GM19035 (cell line): ENCODE measurements around the gene FHIT.
"Not testable (repeated sequence)": the region's sequence is repeated elsewhere in the genome, so short reads cannot be mapped to it uniquely, and the experiment has no call there.

Source experiments
- ATAC-seq: cut with Tn5 transposase; IDR thresholded peaks from one replicate; pipeline ENCODE4 v1.9.1; 2021; ENCODE audit not compliant: unreplicated experiment

The FHIT gene

DNA sequence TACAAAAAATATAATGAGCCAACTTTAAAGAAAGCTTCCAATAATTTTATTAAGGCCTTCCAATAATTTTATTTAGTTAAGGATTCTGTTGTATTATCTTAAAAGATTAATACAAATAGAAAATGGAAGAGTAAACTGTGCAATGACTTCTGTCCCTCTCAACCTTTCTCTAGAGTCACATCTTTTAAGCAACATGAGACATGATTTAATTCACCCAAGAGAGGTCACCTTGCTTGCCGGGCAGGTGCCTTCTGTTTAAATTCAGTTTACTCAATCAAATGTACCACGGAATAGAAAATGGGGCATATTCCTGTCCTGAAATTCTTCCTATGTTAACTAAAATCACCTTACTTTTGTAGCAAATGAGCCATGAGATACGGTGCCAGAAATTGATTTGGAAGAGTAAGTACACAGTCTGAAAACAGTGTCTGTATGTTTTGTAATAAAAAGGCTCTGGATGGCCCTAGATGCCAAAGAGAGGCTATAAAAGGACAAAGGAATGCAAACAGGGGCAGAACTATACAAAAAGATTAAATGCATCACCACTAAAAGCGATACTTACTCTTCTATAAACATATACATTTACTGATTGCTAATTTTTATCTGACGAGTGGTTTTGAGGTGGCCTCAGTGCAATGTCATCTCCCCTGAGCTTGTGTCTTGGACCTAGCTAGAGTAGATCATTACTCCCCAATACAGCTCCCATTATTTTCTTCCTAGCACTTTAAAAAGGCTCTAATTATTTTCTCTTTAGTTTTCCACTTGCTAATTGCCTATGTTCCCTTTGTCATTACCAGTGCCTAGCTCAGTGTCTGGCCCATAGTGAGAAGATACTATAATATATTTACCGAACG lies 134.0 kb downstream of the FHIT start:
- no peak for ATAC-seq

DNA sequence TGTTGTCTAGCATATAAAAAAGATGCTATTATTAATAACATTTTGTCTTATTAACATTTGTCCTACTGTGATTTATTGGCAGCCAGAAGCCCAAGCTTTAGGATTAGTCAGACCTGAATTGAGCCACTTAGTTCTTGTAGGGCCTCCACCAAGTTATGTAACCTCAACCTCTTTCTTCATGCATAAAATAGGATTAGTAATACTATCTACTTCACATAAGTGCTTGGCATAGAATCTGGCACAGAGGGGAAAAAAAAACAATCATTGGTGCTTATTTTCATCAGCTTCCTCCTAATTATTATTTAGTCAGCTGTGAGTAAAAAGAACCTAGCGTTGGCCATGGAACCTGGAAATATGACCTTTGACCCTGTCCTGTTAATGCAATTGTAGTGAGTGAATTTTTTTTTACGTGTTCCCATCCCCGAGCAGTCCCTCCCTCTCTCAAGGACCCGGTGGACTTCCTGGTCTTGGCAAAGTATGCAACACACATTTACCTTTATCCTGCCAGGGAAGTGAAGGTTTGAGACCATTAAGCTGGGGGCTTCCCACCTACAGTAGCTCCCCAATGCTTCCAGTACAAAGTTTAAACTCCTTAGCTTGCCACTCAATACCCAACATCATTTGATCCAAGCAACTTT lies 136.8 kb downstream of the FHIT start:
- ATAC-seq, result no peak

DNA sequence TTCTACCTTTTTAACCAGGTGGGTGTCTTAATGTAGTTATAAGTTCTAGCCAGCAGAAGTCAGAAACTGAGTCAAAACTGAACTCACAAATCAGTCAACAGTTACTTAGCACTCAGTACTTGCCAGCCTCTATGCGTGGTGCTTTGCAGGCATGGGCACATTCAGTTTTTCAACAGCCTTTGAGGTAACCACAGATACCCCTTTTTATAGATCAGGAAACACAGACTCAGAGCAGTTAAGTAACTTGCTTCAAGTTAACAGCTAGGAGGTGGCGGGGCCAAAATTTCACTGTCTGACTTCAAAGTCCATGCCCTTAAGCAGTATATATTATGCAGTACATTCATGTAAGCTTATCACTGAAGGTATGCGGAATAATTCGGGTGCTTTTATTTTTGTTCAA lies 139.4 kb downstream of the FHIT start:
- ATAC-seq, result no peak

DNA sequence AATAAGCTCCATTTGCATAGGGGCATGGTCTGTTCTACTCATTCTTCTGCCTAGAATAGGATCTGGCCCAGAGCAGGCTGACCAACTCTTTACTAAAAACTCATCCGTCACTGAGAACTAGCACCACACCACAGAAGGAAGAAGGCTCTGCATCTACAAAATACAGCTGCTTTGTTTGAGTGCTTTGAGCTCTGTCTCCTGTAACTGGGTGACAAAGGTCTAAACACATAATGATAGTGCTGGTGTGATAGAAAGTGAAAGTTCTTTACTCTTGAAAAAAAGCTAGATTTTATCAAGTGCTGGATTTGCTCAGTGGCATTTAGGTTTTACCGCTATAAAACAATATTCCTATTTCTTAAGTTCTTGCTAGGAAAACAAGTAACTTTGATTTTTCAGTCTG lies 140.7 kb downstream of the FHIT start:
- no peak for ATAC-seq

DNA sequence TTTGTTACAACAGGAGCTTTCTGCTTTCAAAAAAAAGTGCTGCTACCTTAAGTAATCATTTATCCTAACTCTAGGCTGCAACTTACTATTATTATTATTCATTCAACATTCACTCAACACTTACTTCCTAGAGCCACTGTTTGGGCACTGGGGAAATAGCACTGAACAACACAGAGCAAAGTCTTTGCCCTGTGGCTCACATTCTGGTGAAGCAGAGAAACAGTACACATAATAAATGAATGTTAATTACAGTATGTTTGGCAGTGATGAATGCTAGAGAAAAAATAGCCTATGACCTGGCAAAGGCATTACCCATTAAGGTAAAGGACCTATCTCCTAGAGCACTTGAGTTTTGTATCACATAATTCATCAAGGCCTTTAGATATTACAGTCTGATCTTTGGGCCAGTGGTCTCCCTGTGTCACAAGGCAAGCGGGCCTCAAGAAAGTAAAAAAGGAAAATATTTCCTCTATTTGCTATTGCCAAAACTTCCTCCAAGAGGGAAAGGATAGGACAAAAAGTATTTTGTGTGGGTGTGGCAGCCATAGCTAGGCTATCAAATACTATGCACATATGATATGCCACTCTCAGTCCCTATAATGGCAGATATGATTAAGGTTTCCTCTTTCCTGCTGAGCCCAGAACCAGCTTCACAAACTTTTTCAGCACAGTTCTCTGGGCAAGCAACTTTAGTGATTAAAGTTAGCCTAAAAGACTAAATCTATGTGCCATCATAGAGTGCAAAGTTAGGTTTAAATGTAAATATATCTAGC lies 142.8 kb downstream of the FHIT start:
- ATAC-seq, result no peak

DNA sequence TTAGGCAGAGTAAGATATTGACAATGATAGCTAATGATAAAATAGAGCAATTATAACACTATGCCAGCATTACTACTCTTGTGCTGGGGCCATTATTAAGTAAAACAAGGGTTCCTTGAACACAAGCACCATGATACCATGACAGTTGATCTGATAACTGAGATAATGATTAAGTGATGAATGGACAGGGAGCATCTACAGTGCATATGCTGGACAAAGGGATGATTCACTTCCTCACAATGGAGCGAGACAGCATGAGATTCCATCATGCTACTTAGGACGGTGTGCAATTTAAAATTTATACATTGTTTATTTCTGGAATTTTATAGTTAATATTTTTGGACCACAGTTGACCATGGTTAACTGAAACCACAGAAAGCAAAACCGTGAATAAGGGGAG lies 156.6 kb downstream of the FHIT start:
- ATAC-seq, result no peak

DNA sequence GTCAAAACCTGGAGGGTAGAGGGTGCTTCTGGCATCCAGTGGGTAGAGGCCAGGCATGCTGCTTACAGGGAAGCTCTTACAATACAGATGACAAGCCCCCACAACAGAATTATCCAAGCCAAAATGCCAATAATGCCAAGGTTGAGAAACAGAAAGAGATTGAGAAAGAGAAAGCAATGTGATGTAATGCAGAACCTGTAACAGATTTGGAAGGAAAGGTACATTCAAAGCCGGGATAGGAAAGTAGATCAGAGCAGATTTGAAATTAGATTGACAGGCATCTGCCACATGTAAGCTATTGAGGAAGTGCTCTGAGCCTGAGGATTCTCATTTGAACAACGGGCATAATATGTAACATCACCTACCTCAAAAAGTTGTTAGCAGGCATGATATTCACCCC lies 157.9 kb downstream of the FHIT start:
- no peak for ATAC-seq

DNA sequence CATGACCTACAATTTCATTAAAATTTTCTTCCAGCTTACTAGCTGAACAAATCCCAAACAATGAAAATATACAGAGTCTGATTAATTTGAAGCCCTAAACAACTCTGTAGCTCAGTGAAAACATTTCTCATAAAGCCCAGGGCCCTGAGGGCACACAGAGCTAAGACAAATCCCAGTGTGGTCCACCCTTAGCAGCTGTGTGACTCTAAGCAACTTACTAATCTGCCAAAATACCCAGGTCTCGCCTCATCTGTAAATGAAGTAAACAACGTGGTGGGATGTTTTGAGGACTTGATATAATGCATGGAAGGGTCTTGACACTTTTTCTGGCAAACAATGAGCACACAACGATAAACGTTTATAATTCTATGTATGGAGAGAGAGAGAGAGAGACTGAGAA lies 158.4 kb downstream of the FHIT start:
- ATAC-seq, result no peak

DNA sequence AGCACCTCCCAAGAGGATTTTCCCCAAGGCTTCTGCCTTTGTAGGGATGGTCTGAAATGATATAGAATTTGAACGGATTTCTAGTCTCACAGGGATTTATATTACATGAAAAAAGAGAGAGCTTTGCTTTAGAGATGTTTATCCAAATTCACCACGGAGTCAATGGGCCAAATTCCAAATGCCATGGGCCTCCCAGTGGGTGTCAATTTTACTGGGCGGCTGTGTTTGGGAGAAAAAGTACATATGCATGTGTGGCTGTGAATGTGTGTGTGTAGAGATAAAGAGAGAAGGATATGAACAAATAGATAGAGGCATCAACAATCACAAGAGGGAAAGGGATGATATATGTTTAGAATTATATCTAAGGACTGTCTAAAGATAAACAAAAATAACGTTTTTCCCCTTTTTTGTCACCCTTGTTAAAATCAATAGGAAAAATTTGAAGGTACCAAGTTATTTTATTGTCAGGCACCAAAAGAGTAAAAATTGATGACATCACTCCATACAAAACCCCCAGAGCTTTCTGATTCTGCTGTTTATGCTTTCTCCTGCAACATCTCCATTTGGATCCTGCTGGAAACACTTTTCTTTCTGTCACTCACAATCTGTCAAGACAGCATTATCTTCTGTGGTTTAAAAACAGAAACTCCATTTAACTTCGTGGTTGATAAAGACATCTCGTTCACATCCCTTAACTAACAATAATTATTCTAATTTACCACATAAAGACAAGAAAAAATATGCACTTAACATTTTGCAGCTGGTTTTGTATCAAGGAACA lies 160.7 kb downstream of the FHIT start:
- no peak for ATAC-seq

DNA sequence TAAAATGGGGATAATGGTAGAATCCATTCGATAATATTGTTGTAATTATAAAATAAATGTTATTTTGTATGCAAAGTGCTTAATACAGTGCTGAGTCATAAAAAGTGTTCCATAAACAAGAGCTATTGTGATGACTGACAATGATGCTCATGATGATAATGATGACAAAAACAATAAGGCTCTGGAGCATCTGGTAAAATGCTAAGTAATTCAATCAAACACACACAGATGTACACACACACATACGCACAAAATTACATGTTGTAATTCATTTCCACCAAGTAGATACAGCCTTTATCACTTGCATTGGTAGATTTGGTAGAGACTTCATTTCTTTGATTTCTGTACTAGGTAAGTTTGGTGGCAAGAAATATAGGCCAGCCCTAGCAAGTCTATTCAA lies 163.8 kb downstream of the FHIT start:
- ATAC-seq, result no peak

DNA sequence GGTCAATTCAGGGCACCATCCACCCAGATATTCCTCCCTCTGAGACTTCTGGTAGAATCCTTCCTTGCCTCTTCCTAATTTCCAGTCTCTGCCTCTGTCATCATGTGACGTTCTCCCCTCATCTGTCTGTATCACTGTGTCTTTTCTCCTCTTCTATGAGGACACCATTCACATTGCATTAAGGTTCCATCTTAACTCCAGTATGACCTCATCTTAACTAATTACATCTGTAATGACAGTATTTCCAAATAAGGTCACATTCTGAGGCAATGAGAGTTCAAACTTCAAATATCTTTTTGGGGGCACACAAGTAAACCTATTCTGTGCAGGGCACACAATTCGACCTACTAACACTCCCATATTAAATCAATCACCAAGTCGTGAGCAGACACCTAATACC lies 169.7 kb downstream of the FHIT start:
- no peak for ATAC-seq

DNA sequence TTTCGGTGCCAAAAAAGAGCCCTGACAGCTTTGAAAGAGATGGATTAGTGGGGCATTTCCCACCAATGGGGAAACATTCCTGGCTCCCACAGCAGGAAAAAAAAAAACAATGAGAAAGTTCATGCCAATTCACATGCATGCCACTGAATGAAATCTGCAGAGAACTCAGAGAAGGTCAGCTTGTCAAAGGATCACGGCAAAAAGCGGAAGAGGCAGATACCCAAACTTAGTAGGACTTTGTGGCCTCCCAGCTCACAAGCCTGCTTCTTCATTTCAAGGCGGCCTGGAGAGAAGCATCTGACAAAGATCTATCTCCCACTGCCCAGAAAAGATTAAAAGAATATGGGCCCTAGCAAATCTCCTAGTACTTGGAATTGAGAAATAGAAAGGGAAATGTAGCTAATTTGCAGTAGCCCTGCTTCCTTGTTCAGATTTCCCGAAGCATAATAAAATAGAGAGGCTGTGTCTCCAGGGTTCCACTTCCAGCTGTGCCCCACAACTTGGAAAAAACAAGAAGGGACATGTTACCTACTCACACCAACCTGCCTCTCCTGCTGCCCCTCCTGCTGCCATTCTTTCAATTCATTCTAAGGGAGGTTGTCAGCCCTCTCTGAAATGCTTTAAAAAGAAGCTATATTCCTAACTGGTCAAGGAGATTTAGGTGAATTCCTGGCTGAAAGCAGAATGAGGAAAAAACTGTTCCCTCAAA lies 170.4 kb downstream of the FHIT start:
- no peak for ATAC-seq

DNA sequence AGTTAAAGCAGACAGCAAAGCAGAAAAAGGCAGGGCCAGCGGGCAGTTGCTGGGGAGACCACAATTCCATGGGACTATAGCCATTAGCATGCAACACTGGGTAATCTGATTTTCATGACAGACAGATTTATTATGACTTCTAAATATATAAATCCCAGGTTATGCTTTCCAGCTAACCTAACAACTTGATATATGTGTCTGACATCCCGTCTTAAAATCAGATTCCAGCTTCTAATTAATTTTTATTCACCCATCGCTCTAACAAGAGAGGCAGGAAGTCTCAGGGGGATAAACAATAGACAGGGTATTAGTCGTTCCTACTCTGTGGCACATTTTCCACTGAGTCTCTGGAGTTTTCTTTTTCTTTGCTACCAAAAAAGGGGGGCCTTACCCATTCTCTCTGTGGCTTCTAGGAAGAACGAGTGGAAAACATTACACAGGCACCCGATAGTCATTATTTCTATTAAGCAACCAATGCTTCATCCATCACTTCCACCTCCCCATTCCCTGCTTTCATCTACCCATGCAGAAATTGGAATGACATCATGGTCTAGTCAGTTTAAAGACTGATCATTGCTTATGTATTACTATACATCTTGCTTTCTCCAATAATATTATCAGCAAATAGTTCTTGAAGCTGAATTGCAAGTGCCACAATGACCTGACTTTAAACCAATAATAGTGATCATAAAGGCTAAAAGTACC lies 173.1 kb downstream of the FHIT start:
- ATAC-seq, result no peak

DNA sequence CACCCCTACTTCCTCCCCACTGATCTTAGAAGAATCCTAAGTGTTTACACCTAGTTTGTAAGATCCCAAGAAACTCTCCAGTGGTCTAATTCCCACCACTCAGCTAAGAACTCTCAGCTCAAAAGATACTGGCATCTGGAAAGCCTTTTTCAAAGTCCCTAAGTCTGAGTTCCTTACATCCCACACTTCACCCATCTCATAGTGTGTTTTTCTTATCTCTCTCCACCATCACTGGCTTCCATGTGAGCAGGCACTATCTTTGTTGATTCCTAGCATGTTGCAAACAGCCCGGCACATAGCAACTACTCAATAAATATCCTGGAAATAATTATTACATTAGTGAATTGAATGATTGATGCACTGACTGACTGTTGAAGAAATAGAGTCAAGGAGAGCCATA lies 173.7 kb downstream of the FHIT start:
- no peak for ATAC-seq

DNA sequence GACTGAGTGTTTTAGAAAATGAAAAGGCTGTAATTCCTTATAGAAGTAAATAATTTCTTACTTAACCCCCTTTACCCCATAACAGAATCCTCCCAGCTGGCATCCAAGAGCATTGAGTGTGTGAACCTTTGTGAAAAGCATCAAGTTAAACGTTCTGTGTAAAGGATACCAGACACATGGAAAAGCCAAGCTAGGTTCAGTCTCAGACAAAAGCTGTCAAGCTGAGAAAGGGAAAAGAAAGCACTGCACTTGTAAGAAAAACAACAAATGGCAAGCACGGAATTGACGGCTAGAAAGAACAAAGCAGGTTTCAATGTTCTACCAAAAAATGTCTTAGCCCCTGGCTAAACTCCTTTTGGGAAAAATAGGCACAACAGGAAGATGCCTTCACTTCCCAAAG lies 176.5 kb downstream of the FHIT start:
- ATAC-seq, result no peak

DNA sequence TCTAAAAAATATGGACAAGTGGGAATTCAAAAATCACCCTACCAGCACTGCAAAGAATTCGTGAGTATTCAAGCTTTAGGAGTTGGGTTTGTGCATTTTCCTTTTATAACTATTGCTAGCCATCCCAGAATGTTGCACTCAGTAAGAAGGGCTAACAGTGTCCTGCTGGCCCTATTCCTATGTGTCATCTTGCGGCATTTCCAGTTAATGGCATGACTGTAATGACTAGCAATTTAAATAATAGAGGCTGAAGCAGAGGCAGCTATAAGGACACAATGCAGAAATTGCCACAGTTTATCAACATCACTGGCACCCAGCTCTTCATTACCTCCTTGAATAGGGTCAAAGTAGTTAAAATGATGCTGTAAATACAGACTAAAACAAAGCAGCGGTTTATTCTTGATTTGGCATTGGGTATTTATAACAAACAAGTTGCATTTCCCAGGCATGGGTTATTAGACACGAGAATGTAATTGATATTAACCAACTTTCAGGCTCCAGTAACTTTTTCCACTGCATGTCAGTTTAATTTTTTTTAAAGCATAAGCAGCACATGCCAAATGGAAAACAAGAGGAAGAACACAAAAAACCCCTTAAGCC lies 177.6 kb downstream of the FHIT start:
- ATAC-seq, result no peak

DNA sequence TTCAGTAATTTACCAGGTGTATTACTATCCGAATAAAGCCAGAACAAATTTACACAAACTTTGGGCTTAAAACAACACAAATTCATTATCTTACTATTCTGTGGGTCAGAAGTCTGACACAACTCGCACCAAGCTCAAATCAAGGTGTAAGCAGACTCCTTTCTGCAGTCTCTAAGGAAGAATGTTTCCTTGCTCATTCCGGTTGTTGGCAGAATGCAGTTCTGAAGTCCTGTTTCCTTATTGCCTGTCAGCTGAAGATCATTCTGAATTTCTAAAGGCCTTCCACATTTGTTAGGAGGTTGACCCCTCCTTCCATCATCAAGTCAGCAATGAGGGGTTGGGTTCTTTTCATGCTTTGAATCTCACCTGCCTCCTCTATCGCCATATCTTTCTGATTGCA lies 183.2 kb downstream of the FHIT start:
- ATAC-seq, result no peak

DNA sequence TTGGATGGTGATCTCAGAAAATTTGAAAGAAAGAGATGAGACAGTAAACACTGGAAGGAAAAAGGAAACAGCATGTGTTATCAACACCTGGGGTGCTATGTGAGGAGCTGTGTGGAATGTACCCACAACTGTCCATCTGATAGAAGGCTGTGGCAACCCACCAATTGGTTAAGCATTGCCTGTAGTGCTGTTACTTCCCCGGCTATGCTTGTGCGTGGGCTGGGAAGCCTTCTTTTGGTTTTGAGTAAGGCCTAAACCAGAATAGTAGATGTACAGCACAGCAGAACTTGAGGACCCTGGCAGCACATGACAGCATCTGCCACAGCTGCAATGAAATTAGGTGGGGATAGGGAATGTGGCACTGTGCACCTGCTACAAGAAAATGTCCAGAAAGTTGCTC lies 184.5 kb downstream of the FHIT start:
- no peak for ATAC-seq

DNA sequence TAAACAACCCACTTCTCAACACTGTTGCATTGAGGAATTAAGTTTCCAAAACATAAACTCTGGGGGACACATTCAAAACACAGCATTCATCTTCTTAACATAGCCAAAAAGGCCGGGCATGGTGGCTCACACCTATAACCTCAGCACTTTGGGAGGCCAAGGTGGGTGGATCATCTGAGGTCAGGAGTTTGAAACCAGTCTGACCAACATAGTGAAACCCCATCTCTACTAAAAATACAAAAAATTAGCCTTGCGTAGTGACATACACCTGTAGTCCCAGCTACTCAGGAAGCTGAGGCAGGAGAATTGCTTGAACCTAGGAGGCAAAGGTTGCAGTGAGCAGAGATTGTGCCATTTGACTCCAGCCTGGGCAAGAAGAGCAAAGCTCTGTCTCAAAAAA lies 185.0 kb downstream of the FHIT start:
- ATAC-seq, result not testable (repeated sequence)
